Measurements from ENCODE around the gene TECPR1. TPM values are rescaled to one million over a fixed set of nuclear protein-coding genes. Genes with fewer than 3 reads are reported as not detected.

Gene TECPR1
- total and polyA plus RNA-seq, 2 donors (not counting 3 experiments of a cell fraction or from before 2014, with no cell fraction given), result 12.3 to 97.5 TPM

DNA sequence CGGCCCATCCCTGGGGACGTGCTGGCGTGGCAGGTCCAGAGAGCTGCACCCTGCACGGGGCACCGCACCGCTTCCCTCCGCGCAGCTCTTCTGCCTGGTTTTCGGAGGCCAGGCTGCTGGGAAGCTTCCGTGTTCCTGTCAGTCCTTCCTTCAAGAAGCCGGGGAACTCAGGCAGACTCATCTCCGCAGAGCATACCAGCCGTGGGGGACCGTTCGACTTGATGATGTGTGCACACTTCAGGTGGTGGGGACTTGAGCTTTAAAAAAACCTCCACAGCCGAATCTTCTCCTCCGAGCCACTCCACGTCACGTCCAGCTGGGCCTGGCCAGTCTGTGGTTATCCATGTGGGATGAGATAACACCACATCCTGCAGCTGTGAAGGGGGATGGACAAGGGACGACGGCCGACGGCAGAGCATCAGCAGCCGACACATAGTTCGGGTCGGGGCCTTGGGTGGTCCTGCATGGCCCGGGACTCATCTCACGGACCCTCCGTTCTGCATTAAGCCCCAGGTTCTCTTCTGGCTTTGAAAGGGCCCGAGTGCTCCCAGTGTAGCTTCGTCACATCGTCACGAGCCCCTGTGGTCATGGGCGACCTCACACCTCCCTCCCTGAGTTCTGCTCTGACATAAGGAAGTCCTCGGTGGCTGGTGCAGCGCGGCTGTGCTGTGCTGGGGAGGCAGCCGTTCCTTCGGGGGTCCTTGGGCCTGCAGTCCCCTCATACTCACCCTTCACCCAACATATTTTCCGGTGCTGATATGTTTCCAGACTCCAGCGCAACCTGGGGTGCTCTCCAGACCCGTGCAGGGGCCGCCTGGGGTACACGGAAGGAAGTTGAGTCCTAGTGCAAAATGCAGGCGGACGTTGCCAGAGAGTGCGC lies 45.3 kb downstream of the TECPR1 start:
- intact Hi-C loops (cut with micrococcal nuclease), result no loop called here
- Histone ChIP-seq H3K4me3 (replicated peaks in 1 of 3; ENCODE audit: insufficient read depth in 1 of 3, low read depth in 1 of 3, low read length in 3 of 3) (no peak overlapping the region), H3K9me1 (replicated peaks; ENCODE audit: control insufficient read depth, extremely low read depth, insufficient read depth, low read length) (no peaks in the 10 kb centered on the region), H3K4me2 (ENCODE audit: insufficient read depth, low read length) (no peak overlapping the region), H3K36me3 (ENCODE audit: control insufficient read depth in 2 of 2, extremely low read depth in 1 of 2, insufficient read depth in 2 of 2, low read length in 2 of 2) (peaks cover 0 to 12% of the 10 kb centered on the region in 2 experiments), H3K9ac (replicated peaks; ENCODE audit: extremely low read depth, insufficient read depth, low read length) (no peak overlapping the region), H3K27ac (ENCODE audit: insufficient read depth, low read depth, low read length) (no peak overlapping the region), H2AFZ (ENCODE audit: low read depth, low read length) (no peak overlapping the region), H4K20me1 (replicated peaks; ENCODE audit: control insufficient read depth, extremely low read depth, insufficient read depth, low read length) (no peaks in the 10 kb centered on the region), H3K27me3 (ENCODE audit: control insufficient read depth in 2 of 2, insufficient read depth in 2 of 2, low read length in 2 of 2) (no peaks in the 10 kb centered on the region), H3K9me3 (replicated peaks; ENCODE audit: control insufficient read depth, insufficient read depth, low read length) (no peaks in the 10 kb centered on the region), H3K79me2 (ENCODE audit: control insufficient read depth, insufficient read depth, low read length) (no peaks in the 10 kb centered on the region), H3K4me1 (ENCODE audit: control insufficient read depth, extremely low read depth, insufficient read depth, low read length) (no peaks in the 10 kb centered on the region)
- CTCF ChIA-PET, result no interaction called here
- no TSS peak for BruUV-seq (replicated peaks)
- TF ChIP-seq POLR2AphosphoS5 (IDR thresholded peaks at IDR 0.05; ENCODE audit: insufficient read depth, low read depth, low read length) (no peak), JUN (IDR thresholded peaks at IDR 0.05; ENCODE audit: borderline replicate concordance, insufficient read depth, insufficient read length, low read depth) (no peak), FOS (IDR thresholded peaks at IDR 0.05; ENCODE audit: borderline replicate concordance, insufficient read depth, low read length) (no peak)
- TF ChIP-seq, protein P1, sequence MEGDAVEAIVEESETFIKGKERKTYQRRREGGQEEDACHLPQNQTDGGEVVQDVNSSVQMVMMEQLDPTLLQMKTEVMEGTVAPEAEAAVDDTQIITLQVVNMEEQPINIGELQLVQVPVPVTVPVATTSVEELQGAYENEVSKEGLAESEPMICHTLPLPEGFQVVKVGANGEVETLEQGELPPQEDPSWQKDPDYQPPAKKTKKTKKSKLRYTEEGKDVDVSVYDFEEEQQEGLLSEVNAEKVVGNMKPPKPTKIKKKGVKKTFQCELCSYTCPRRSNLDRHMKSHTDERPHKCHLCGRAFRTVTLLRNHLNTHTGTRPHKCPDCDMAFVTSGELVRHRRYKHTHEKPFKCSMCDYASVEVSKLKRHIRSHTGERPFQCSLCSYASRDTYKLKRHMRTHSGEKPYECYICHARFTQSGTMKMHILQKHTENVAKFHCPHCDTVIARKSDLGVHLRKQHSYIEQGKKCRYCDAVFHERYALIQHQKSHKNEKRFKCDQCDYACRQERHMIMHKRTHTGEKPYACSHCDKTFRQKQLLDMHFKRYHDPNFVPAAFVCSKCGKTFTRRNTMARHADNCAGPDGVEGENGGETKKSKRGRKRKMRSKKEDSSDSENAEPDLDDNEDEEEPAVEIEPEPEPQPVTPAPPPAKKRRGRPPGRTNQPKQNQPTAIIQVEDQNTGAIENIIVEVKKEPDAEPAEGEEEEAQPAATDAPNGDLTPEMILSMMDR (IDR thresholded peaks at IDR 0.05; ENCODE audit: extremely low read depth in 1 of 2, insufficient read depth in 1 of 2, low read depth in 1 of 2, low read length in 2 of 2), result no peak
- dilution Hi-C loops (cut with MboI; ENCODE audit: extremely low pct_ligation_motif_present, low sequenced_read_pairs), result no loop called here
- FAIRE-seq (no peak), DNase-seq (ENCODE audit: low read depth, low spot score) (no peak)
- POLR2A ChIA-PET, result no interaction called here
